Measurements from ENCODE around the gene AOX1. TPM values are rescaled to one million over a fixed set of nuclear protein-coding genes. Genes with fewer than 3 reads are reported as not detected.

AOX1 gene
- total RNA-seq, 1 donor from 2014 or later: 16.8 TPM

GRCh38 chr2:200698217-200698616 is 112.4 kb downstream of the AOX1 start:
- no peak for DNase-seq (ENCODE audit: low read depth)
- no peak for TF ChIP-seq CTCF (conservative IDR thresholded peaks at IDR 0.05; ENCODE audit: low read depth, low read length)
- H3K4me3 ChIP-seq (ENCODE audit: low read depth, low read length): no peak overlapping the region

GRCh38 chr2:200699310-200699709 is 113.5 kb downstream of the AOX1 start:
- DNase-seq (ENCODE audit: low read depth): no peak
- no peak overlapping the region for H3K4me3 ChIP-seq (ENCODE audit: low read depth, low read length)
- TF ChIP-seq CTCF (conservative IDR thresholded peaks at IDR 0.05; ENCODE audit: low read depth, low read length): no peak

GRCh38 chr2:200700856-200701255 is 115.0 kb downstream of the AOX1 start:
- no peak for DNase-seq (ENCODE audit: low read depth)
- H3K4me3 ChIP-seq (ENCODE audit: low read depth, low read length): no peak overlapping the region
- no peak for TF ChIP-seq CTCF (conservative IDR thresholded peaks at IDR 0.05; ENCODE audit: low read depth, low read length)

- no peak overlapping the region for H3K4me3 ChIP-seq (ENCODE audit: low read depth, low read length)
- TF ChIP-seq CTCF (conservative IDR thresholded peaks at IDR 0.05; ENCODE audit: low read depth, low read length): no peak
Observed at GRCh38 chr2:200702044-200702443, 116.2 kb downstream of the AOX1 start.

GRCh38 chr2:200702646-200703118 is 116.9 kb downstream of the AOX1 start:
- TF ChIP-seq CTCF (conservative IDR thresholded peaks at IDR 0.05; ENCODE audit: low read depth, low read length): no peak
- no peak for DNase-seq (ENCODE audit: low read depth)
- no peak overlapping the region for H3K4me3 ChIP-seq (ENCODE audit: low read depth, low read length)

More at GRCh38 chr2:200702044-200702443, 116.2 kb downstream of the AOX1 start:
- DNase-seq (ENCODE audit: low read depth): no peak

- peak; percentile 31 for DNase-seq (ENCODE audit: low read depth)
- peak; percentile 66 for TF ChIP-seq CTCF (conservative IDR thresholded peaks at IDR 0.05; ENCODE audit: low read depth, low read length)
- H3K4me3 ChIP-seq (ENCODE audit: low read depth, low read length): no peak overlapping the region
Observed at GRCh38 chr2:200703127-200703925, 117.5 kb downstream of the AOX1 start.

All from epithelial cell of proximal tubule (primary cell).